ENCODE results near the gene RAD54L.
"Not testable (repeated sequence)": the region's sequence is repeated elsewhere in the genome, so short reads cannot be mapped to it uniquely, and the experiment has no call there.

RAD54L gene

DNA sequence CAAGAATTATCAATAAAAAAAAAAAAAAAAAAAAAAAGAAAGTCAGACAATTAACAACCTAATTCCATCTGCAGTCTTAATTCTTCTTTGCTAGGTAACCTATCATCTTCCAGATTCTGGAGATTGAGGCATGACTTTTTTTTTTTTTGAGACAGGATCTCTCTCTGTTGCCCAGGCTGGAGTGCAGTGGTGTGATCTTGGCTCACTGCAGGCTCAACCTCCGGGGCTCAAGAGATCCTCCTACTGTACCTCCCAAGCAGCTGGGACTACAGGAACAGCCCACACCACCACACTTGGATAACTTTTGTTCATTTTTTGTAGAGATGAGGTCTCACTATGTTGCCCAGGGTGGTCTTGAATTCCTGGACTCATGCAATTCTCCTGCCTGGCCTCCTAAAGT is 4.6 kb upstream of the RAD54L start:
- no peak for DNase-seq

DNA sequence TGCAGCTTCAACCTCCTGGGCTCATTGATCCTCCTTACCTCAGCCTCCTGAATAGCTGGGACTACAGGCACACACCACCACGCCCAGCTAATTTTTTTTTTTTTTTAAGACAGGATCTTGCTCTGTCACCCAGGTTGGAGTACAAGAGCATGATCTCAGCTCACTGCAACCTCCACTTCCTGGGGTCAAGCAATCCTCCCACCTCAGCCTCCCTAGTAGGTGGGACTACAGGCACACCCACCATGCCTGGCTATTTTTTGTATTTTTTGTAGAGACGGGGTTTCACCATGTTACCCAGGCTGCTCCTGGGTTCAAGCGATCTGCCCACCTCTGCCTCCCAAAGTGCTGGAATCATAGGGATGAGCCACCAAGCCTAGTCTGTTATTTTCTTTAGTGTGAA is 3.7 kb upstream of the RAD54L start:
- not testable (repeated sequence) for DNase-seq

DNA sequence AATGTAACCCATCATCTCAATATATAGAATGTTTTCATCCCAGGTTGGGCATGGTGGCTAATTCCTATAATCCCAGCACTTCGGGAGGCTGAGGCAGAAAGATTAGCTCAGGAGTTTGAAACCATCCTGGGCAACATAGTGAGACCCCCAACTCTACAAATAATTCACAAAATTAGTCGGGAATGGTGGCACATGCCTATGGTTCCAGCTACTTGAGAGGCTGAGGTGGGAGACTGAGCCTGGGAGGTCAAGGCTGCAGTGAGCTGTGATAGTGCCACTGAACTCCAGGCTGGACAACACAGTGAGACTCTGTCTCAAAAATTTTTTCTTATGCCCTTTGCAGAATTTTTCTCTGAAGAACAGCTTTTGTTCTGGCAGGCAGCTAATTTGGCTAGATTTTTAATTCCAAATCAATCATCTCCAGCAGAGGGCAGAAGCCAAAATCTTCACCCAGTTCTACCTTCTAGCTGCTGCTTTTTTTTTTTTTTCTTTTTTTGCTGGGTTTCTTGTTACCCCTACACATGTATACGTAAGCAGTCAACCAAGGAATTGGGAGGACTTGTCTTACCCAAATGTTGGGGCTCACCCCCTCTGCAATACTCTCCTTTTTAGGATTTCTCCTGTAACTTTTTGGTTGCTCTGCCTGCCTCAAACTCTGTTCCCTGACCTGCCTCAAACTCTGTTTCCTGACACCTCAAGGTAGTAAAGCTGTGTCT is 2.7 kb upstream of the RAD54L start:
- DNase-seq: no peak

DNA sequence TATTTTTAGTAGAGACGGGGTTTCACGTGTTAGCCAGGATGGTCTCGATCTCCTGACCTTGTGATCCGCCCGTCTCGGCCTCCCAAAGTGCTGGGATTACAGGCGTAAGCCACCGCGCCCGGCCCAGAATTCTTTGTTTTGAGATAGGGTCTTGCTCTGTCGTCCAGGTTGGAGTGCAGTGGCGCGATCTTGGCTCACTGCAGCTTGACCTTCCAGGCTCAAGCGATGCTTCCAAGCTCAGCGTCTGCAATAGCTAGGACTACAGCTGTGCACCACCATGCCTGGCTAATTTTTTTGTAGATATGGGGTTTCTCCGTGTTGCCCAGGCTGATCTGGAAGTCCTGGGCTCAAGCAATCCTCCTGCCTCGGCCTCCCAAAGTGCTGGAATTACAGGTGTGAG is 1.4 kb upstream of the RAD54L start:
- DNase-seq: not testable (repeated sequence)

DNA sequence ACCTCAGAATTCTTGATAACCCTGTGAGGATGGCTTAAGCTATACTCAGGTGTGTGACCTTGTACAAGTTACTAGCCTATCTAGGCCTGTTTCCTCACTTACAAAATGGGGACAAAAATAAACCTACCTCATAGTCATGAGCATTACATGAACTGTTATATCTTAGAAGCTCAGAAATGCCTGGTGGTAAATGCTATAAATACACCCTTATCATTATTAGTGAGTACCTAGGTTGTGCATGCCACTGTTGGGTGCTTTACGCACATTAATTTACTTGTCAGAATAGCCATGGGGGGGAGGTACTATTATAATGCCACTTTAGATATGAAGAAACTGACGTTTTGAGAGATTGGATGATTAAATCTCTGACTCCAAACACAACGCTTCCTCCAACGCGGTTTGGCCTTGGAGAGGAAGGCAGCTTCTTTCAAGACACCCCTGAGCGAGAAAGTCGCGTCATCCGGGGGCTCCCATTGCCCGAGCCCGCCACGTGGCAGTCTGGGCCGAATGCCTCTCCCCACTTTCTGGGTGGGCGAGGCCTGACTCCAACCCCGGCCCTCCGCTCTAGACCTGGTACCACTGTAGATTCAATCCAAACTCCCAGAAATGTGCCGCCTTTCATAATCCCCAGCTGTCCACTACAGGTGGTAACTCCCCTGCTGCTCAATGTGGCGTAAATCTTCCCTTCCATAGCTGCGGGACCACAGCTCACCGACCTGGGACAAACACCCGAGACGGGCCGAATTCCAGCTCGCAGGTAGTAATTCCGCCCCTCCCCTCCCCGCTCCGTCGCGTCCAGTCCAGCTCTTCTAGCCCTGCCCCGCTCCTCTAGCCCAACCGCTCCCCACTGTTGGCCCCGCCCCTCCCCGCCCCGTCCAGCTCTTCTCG is 771 bp upstream of the RAD54L start:
- peak; percentile 23 for DNase-seq

DNA sequence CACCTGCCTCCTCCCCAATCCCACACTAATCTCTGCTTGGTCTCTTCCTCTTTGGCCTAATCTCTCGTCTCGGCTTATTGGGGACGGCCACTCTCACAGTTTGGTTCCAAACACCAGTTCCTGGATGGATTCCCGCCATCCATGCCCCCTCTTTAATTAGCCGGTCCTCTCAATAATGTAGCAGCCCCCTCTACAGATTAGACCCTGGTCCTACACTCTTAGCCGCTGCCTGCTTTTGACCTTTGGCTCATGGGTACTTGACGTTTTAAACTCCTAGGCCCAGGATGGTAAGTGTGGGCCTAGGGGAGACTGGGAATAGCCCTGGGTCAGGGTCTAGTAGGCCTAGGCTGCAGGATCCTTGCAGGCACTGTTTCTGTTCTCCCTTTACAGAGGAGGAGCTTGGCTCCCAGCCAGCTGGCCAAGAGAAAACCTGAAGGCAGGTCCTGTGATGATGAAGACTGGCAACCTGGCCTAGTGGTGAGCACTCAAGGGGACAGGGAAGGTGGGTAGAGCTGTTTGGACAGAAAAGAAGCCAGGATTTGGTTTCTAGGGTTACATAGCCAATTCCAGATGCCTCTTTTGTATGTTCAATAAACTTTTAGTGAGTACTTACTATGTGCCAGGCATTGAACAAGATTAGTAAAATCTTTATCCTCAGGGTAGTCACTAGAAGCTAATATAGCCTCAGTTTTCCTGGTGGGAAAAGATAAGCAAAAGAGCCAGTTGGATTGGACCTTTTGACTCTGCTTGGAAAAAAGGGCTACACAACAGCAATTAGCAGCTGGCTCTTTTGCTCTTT is 758 bp downstream of the RAD54L start:
- peak; percentile 4 for DNase-seq

DNA sequence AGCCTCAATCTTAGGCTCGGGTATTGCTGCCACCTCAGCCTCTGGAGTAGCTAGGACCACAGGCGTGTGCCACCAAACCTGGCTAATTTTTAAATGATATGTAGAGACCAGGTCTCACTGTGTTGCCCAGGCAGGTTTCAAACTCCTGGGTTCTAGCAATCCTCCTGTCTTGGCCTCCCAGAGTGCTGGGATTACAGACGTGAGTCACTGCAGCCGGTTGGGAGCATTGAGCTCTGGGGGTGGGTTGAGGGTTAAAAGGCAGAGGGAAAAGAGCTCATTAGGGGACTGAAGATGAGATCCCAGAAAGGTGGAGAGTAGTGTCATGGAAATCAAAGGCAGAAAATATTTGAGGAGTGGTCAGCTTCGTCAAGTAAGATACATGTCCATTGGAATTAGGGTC is 7.1 kb downstream of the RAD54L start:
- no peak for DNase-seq

DNA sequence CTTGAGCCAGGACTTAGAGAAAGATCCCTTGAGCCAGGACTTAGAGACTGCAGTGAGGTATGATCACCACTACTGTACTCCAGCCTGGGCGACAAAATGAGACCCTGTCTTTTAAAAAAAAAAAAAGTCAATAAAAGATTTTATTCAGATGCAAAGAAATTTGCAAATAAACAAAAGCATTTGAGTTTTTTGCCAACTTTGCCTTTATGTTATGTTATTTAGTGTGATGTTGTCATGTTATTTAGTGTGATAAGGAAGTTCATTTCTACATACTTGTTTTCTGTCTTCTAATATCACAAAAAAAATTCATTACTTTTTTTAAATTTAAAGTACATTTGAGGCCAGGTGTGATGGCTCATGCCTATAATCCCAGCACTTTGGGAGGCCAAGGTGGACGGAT is 9.0 kb downstream of the RAD54L start:
- no peak for DNase-seq

DNA sequence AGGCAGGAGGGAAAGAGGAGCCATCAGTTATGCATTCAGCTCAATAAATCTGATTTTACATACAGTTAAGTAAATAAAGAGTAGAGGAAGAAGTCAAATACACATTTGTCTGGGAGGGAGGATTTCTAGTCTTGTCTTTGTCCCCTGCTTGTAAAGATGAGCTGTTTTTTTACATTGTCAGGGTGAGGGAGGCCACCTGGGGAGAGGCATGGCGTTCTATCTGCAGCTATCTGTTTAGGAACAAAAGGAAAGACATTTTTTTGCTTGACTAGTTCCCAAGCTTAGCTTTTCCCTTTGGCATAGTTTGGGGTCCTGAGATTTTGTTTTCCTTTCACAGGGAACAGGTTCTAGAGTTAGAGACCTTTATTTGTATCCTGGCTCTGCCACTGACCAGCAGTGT is 14.9 kb downstream of the RAD54L start:
- DNase-seq: no peak

DNA sequence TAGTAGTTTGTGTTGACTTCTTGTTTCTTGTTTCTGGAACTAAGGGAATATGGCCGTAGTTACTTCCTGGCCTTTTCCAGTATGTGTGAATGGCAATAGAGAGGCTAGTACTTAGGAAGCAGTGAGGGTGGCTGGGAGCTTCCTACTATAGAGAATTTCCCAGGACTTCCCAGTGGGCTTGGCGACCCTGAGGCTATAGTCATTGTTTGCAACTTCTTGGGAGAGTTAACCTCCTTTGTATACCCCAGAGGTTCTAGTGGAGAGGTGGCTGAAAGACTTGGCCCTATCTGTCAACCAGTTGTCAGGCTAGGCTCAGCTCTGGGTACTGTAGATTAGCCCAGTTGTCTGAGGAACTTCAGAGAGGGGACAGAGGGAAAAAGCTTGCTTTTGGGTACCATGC is 15.6 kb downstream of the RAD54L start:
- no peak for DNase-seq

DNA sequence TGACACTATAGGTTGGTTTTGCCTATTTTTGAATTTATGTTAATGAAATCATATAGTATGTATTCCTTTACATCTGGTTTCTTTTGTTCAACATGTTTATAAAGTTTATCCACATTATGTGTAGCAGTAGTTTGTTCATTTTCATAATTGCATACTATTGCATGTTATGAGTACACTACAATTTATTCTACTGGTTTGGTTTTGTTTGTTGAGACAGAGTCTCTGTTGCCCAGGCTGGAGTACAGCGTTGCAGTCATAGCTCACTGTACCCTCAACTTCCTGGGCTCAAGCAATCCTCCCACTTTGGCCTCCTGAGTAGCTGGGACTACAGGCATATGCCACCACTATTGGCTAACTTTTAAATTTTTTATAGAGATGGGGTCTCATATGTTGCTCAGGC is 21.0 kb downstream of the RAD54L start:
- DNase-seq: no peak

DNA sequence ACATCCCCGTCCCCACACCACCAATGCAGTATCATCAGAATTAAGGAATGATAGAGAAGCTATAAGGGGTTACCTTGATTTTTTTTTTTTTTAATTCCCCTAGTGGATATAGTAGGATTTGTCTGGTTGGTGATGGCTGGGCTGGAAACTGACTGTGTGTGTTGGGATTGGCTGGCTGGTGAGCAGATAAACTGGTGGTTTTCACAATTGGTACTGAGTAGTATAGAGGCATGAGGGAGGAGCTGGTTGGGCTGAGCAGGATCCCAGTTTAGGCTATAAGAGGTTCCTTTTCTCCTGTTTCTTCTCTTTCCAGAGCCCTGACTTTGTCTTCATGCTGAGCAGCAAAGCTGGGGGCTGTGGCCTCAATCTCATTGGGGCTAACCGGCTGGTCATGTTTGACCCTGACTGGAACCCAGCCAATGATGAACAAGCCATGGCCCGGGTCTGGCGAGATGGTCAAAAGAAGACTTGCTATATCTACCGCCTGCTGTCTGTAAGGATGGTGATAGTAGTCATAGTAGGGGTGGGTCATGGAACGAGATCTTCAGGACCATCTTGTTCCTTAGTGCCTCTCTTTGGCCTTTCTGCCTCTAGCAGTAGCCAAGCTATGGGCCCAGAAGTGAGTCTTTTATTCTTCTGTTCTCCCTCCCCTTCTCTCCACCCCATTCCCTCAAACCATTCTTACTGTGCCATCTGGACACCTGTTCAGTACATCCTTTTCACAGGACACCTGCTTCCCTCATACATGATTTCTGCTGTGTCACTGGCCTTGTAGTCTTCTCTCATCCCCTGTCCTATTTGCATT is 26.9 kb downstream of the RAD54L start:
- DNase-seq: no peak

DNA sequence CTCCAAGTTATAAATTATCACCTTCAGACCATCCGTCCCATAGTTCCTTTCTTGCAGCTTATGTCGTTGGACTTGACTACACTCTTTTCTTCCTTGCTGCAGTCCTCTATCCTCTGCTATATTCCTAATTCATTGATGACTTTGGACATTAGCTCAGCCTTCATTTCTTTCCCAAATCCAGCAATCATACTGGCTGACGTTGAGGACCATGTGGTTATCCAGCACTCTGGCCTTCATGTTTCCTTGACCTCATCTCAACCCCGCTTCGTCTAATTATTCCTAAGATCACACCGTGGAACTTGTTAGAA is 27.4 kb downstream of the RAD54L start:
- no peak for DNase-seq

DNA sequence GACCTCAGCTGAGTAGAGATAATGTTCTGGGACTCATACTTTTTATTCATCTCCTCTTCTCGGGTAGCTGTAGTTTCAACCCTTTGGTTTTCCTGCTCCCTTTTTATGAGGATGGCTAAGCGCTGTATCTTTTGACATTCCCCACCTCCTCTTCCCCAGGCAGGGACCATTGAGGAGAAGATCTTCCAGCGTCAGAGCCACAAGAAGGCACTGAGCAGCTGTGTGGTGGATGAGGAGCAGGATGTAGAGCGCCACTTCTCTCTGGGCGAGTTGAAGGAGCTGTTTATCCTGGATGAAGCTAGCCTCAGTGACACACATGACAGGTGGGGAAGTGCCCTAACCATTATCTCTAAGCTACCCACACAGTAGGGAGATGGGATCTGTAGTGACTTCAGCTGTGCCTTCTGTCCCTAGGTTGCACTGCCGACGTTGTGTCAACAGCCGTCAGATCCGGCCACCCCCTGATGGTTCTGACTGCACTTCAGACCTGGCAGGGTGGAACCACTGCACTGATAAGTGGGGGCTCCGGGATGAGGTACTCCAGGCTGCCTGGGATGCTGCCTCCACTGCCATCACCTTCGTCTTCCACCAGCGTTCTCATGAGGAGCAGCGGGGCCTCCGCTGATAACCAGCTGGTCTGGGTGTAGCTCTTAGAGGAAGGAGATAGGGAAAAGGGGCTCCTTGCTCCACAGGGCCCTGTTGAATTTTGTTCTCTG is 30.3 kb downstream of the RAD54L start:
- DNase-seq: no peak

DNA sequence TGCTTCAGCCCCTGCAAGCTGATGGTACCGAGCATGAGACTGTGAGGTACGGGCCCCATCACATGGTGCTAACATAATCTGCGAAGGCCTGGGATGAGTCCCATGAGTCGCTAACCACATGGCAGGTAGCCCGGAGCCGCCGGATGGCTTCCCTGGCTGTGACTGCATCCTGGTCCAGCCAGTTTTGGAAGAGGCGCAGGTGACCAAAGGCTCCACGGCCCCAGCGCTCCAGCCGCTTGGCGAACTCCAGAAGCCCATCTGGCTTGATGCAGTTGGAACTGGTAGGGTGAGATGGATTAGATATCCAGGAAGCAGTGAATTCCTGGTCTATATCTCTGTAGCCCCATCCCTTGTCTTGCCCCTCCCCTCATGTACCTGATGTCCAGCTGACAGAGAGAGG is 31.2 kb downstream of the RAD54L start:
- DNase-seq: no peak

DNA sequence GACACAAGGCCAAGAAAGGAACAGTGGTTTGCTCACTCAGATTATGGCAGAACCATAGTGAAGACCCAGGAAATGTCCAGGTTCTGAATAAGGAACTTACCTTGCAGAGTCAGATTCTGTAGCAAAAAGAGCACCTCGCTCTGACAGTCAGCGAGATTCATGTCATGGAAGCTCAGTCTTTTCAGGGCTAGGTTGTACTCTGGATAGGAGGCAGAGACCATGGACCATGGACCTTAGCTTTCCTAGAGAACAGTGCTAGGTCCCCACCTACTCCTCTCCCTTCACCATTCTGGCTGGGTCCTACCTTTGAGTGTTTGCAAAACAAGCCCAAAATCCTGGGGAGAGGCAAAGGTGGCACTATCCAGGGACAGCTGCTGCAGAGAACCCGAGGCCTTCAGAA is 32.5 kb downstream of the RAD54L start:
- no peak for DNase-seq

DNA sequence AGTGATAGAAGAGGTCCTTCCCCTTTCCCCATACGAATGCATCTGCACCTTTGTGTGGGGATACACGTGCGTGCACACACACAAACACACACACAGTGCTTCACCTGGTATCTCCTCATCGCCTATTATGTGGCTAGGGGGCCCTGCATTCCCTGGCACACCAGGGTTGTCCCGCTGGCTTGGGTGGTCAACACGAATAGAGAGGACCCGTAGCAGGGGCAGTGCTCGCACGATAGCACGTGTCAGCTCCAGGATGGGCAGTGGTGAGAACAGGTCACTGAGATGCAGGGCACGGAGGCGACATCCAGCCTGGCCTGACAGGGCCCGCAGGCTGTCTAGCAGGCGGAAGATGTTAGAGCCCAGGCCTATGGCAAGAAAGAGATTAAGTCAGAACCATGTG is 33.5 kb downstream of the RAD54L start:
- no peak for DNase-seq

DNA sequence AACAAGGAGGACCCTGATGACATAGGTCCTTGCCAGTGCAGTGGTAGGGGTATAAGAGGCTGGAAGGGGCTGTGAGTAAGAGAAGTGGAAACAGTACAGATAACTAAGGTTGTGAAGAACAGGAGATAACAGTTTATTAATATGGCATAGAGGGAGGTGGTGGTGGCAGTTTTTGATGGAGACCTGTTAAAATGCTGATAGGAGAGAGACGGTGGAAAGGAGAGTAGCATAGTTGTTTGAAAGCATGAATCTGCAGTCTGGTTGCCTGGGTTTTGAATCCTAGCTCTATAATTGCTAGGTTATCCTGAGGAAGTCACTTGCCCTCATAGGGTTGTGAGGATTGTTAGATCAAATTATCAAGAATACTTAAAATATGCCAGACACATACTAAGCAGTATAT is 36.5 kb downstream of the RAD54L start:
- DNase-seq: no peak

DNA sequence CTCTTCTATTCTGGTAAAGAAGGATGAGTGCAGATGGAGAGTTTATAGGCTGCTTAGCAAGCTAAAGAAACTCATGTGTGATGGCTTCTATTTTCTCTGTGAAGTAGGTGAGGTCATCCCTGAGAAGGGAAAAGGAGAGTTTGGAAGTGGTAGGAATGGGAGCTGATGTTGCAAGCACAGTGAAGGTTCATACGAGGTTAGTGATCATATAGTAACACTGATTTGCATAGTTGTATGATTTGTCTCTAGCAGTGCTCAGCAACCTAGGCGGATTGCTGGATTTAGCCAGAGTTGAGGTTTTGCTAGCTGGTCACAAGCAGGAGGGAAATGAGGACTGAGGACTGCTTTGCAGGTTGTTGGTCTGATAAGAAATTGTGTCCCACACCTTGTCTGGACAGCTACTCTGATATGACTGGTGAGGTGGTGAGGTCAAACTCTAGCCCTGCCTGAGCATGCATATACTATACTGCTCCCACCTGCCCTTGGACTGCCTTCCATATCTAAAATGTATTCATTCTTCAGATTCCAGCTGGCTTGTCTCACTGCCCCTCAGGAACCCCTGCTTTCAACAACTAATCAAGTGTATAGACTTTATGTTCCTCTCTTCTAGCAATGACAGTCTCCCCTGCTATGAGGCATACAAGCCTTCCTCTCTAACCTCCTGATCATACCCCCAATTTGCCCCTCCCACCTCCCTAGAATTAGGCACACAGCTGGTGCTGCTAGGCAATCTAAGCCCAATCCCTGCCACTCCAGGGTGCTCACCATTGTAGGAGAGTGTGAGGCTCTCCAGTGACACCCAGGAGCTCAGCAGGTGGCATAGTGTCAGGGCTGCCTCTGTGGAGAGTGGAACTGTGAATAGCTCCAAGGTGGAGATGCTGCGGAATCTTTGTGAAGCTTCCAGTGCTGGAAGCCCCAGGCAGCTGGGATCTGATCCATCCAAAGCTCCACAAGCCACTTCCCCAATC is 37.3 kb downstream of the RAD54L start:
- DNase-seq: no peak

DNA sequence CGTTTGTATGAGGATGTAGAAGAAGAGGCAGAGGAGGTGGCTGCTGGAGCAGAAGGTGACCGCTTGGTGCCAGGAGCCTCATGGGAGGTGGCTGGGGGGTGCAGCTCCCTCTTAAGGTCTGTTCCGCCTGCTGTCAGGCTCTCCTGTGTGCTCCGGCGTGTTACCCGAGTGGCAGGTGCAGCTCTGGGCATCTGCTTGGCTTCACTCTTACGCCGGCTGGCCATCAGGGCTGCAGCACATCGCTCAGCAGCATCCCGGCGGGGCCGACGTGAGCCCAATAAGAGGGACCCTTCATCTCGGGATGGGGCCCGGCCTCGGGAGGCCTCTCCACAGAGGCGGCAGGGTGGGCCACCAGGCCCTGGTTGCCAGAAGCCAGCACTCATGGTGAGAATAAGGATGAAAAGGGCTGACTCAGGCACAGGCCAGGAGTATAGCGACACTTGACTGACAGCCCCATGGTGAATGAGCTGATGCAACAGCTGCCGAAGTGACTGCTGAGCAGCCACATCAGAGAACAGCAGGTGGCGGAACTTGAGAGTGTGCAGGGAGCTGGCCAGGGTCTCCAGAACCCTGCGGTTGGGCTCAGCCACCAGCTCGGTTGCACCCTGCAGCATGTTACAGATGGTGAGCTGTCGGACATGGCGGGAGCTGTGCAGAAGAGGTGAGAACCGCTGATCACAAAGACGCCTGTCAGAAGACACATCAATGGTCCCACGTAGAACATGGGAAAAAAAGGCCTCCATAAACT is 38.3 kb downstream of the RAD54L start:
- DNase-seq: peak; percentile 13
